ENCODE data around the gene TTLL4.

Gene TTLL4

GRCh38 chr2:218694405-218695145, 16.1 kb upstream of the TTLL4 start:
- Histone ChIP-seq H3K36me3 (ENCODE audit: insufficient read depth, low read depth, low read length) (peaks cover 81% of the 10 kb centered on the region), H3K27ac (ENCODE audit: low read length) (no peak overlapping the region), H3K4me3 (ENCODE audit: low read length) (no peak overlapping the region), H3K27me3 (ENCODE audit: insufficient read depth, low read length) (no peaks in the 10 kb centered on the region), H3K4me1 (ENCODE audit: insufficient read depth, low read length) (no peaks in the 10 kb centered on the region), H3K9me3 (ENCODE audit: insufficient read depth, low read depth, low read length) (no peaks in the 10 kb centered on the region), H3K9ac (ENCODE audit: low read depth, low read length) (no peak overlapping the region)

DNA sequence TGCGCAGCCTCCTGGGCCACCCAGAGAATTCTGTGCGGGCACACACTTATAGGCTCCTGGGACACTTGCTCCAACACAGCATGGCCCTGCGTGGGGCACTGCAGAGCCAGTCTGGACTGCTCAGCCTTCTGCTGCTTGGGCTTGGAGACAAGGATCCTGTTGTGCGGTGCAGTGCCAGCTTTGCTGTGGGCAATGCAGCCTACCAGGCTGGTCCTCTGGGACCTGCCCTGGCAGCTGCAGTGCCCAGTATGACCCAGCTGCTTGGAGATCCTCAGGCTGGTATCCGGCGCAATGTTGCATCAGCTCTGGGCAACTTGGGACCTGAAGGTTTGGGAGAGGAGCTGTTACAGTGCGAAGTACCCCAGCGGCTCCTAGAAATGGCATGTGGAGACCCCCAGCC, 11.8 kb upstream of the TTLL4 start:
- Histone ChIP-seq H3K9ac (ENCODE audit: low read depth, low read length) (no peak overlapping the region), H3K4me1 (ENCODE audit: insufficient read depth, low read length) (no peaks in the 10 kb centered on the region; the same call in 1 of the 2 replicates), H3K27me3 (ENCODE audit: insufficient read depth, low read length) (no peaks in the 10 kb centered on the region), H3K4me3 (ENCODE audit: low read length) (no peak overlapping the region), H3K9me3 (ENCODE audit: insufficient read depth, low read depth, low read length) (no peaks in the 10 kb centered on the region), H3K36me3 (ENCODE audit: insufficient read depth, low read depth, low read length) (peaks cover 63% of the 10 kb centered on the region), H3K27ac (ENCODE audit: low read length) (no peak overlapping the region)

- Histone ChIP-seq H3K27ac (ENCODE audit: low read length) (no peak overlapping the region), H3K27me3 (ENCODE audit: insufficient read depth, low read length) (no peaks in the 10 kb centered on the region), H3K9ac (ENCODE audit: low read depth, low read length) (no peak overlapping the region), H3K9me3 (ENCODE audit: insufficient read depth, low read depth, low read length) (no peaks in the 10 kb centered on the region), H3K4me3 (ENCODE audit: low read length) (no peak overlapping the region), H3K36me3 (ENCODE audit: insufficient read depth, low read depth, low read length) (peaks cover 44% of the 10 kb centered on the region), H3K4me1 (ENCODE audit: insufficient read depth, low read length) (no peaks in the 10 kb centered on the region; the same call in 1 of the 2 replicates)
Observed at GRCh38 chr2:218701806-218702205, 8.8 kb upstream of the TTLL4 start.

DNA sequence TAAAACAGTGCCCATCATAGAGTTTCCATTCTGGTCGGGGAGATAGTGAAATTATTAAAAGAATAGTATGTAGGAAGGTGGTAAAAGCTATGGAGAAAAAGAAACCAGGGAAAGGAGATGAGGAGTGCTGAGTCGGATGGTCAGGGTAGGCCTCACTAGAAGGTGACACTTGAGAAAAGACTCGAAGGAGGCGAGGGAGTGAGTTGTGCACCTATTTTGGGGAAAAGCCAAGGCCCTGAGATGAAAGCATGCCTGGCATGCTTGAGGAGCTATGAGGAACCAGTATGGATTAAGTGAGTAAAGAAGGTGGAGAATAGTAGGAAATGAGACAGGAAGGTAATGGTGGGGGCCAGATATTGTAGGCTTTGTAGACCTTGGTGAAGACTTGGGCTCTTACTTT, 7.3 kb upstream of the TTLL4 start:
- Histone ChIP-seq H3K9me3 (ENCODE audit: insufficient read depth, low read depth, low read length) (no peaks in the 10 kb centered on the region), H3K9ac (ENCODE audit: low read depth, low read length) (no peak overlapping the region), H3K4me1 (ENCODE audit: insufficient read depth, low read length) (no peaks in the 10 kb centered on the region; the same call in 1 of the 2 replicates), H3K27ac (ENCODE audit: low read length) (no peak overlapping the region), H3K4me3 (ENCODE audit: low read length) (no peak overlapping the region), H3K36me3 (ENCODE audit: insufficient read depth, low read depth, low read length) (peaks cover 30% of the 10 kb centered on the region), H3K27me3 (ENCODE audit: insufficient read depth, low read length) (no peaks in the 10 kb centered on the region)

GRCh38 chr2:218708086-218708485, 2.5 kb upstream of the TTLL4 start:
- peaks cover 6% of the 10 kb centered on the region; the same call in 1 of the 2 replicates for H3K36me3 ChIP-seq (ENCODE audit: insufficient read depth, low read depth, low read length)
- H3K4me1 ChIP-seq (ENCODE audit: insufficient read depth, low read length) = no peaks in the 10 kb centered on the region; the same call in 1 of the 2 replicates
- no peaks in the 10 kb centered on the region for H3K9me3 ChIP-seq (ENCODE audit: insufficient read depth, low read depth, low read length)
- no peak overlapping the region for H3K9ac ChIP-seq (ENCODE audit: low read depth, low read length)
- no peak overlapping the region for H3K27ac ChIP-seq (ENCODE audit: low read length)
- H3K4me3 ChIP-seq (ENCODE audit: low read length) = no peak overlapping the region
- H3K27me3 ChIP-seq (ENCODE audit: insufficient read depth, low read length) = no peaks in the 10 kb centered on the region

- Histone ChIP-seq H3K4me1 (ENCODE audit: insufficient read depth, low read length) (no peaks in the 10 kb centered on the region), H3K36me3 (ENCODE audit: insufficient read depth, low read depth, low read length) (peaks cover 17% of the 10 kb centered on the region; the same call in 1 of the 2 replicates), H3K27me3 (ENCODE audit: insufficient read depth, low read length) (no peaks in the 10 kb centered on the region), H3K9ac (ENCODE audit: low read depth, low read length) (no peak overlapping the region), H3K4me3 (ENCODE audit: low read length) (peak overlapping the region; percentile 93; the same call in 1 of the 2 replicates), H3K9me3 (ENCODE audit: insufficient read depth, low read depth, low read length) (no peaks in the 10 kb centered on the region), H3K27ac (ENCODE audit: low read length) (no peak overlapping the region)
Observed at GRCh38 chr2:218709908-218710307, 727 bp upstream of the TTLL4 start.

DNA sequence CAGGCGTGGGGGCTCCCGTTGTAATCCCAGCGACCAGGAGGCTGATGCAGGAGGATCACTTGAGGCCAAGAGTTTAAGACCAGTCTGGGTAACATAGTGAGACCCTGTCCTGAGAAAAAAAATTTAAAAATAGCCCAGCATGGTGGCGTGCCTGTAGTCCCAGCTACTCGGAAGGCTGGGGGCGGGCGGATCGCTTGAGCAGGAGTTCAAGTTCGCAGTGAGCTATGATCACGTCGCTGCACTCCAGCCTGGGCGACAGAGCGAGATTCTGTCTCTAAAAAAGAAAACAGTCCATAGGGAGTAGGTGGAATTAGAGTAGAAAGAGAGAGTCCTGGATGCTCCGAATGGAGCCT, 325 bp upstream of the TTLL4 start:
- H3K4me3 ChIP-seq (ENCODE audit: low read length) = peak overlapping the region; percentile 93; the same call in 1 of the 2 replicates
- peaks cover 21% of the 10 kb centered on the region; the same call in 1 of the 2 replicates for H3K36me3 ChIP-seq (ENCODE audit: insufficient read depth, low read depth, low read length)
- H3K27me3 ChIP-seq (ENCODE audit: insufficient read depth, low read length) = no peaks in the 10 kb centered on the region
- no peak overlapping the region for H3K9ac ChIP-seq (ENCODE audit: low read depth, low read length)
- no peaks in the 10 kb centered on the region for H3K9me3 ChIP-seq (ENCODE audit: insufficient read depth, low read depth, low read length)
- H3K4me1 ChIP-seq (ENCODE audit: insufficient read depth, low read length) = no peaks in the 10 kb centered on the region
- H3K27ac ChIP-seq (ENCODE audit: low read length) = peak overlapping the region; percentile 65

GRCh38 chr2:218711550-218711929, 905 bp downstream of the TTLL4 start:
- no peaks in the 10 kb centered on the region for H3K4me1 ChIP-seq (ENCODE audit: insufficient read depth, low read length)
- peaks cover 31% of the 10 kb centered on the region for H3K36me3 ChIP-seq (ENCODE audit: insufficient read depth, low read depth, low read length)
- peak overlapping the region; percentile 86 for H3K9ac ChIP-seq (ENCODE audit: low read depth, low read length)
- H3K9me3 ChIP-seq (ENCODE audit: insufficient read depth, low read depth, low read length) = no peaks in the 10 kb centered on the region
- H3K27ac ChIP-seq (ENCODE audit: low read length) = no peak overlapping the region
- no peaks in the 10 kb centered on the region for H3K27me3 ChIP-seq (ENCODE audit: insufficient read depth, low read length)
- peak overlapping the region; percentile 93 for H3K4me3 ChIP-seq (ENCODE audit: low read length)

- H3K9ac ChIP-seq (ENCODE audit: low read depth, low read length) = no peak overlapping the region
- H3K4me3 ChIP-seq (ENCODE audit: low read length) = no peak overlapping the region
- peaks cover 41% of the 10 kb centered on the region for H3K36me3 ChIP-seq (ENCODE audit: insufficient read depth, low read depth, low read length)
- no peaks in the 10 kb centered on the region for H3K27me3 ChIP-seq (ENCODE audit: insufficient read depth, low read length)
- no peak overlapping the region for H3K27ac ChIP-seq (ENCODE audit: low read length)
- no peaks in the 10 kb centered on the region; the same call in 1 of the 2 replicates for H3K4me1 ChIP-seq (ENCODE audit: insufficient read depth, low read length)
- H3K9me3 ChIP-seq (ENCODE audit: insufficient read depth, low read depth, low read length) = no peaks in the 10 kb centered on the region
Observed at GRCh38 chr2:218713922-218714321, 3.3 kb downstream of the TTLL4 start.

GRCh38 chr2:218716070-218716469, 5.4 kb downstream of the TTLL4 start:
- Histone ChIP-seq H3K9me3 (ENCODE audit: insufficient read depth, low read depth, low read length) (no peaks in the 10 kb centered on the region), H3K4me1 (ENCODE audit: insufficient read depth, low read length) (peaks cover 10% of the 10 kb centered on the region; the same call in 1 of the 2 replicates), H3K36me3 (ENCODE audit: insufficient read depth, low read depth, low read length) (peaks cover 41% of the 10 kb centered on the region), H3K27ac (ENCODE audit: low read length) (no peak overlapping the region), H3K27me3 (ENCODE audit: insufficient read depth, low read length) (no peaks in the 10 kb centered on the region), H3K4me3 (ENCODE audit: low read length) (no peak overlapping the region), H3K9ac (ENCODE audit: low read depth, low read length) (no peak overlapping the region)

DNA sequence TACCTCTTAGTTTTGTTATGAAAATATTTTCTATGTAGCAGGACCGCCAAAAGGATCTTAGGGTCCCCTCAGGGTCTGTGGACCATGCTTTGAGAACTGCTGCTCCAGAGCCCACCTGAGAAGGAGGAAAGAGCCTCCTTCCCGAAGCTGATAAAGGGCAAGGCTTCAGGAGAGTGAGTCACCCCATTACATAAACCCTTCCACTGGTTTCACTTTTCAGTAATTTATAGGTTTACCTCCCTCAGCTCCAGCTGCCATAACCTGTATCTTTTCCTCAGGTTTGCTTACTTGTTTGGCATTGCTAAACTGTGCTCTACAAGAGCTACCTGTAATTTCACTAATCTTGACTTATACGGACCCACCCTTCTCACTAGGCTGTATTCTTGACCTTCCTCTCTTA, 6.6 kb downstream of the TTLL4 start:
- H3K9ac ChIP-seq (ENCODE audit: low read depth, low read length) = no peak overlapping the region
- no peaks in the 10 kb centered on the region for H3K27me3 ChIP-seq (ENCODE audit: insufficient read depth, low read length)
- H3K27ac ChIP-seq (ENCODE audit: low read length) = no peak overlapping the region
- H3K4me1 ChIP-seq (ENCODE audit: insufficient read depth, low read length) = peaks cover 15% of the 10 kb centered on the region; the same call in 1 of the 2 replicates
- H3K4me3 ChIP-seq (ENCODE audit: low read length) = no peak overlapping the region
- peaks cover 41% of the 10 kb centered on the region for H3K36me3 ChIP-seq (ENCODE audit: insufficient read depth, low read depth, low read length)
- H3K9me3 ChIP-seq (ENCODE audit: insufficient read depth, low read depth, low read length) = no peaks in the 10 kb centered on the region

DNA sequence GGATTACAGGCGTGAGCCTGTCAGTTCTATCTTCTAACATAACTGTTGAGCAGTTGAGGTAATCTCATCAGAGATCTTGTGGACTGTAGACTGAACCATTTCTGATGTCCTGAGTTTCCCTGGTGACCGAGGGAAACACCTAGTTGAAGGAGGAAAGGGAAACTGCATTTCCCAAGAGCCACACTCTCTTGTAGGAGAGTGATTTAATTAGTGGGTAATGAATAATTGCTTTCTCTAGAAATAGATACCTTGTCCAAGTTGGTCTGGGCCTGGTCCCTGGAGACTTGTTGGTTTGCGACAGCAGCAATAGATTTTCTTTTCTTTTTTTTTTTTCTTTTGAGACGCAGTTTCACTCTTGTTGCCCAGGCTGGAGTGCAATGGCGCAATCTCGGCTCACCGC, 7.4 kb downstream of the TTLL4 start:
- H3K36me3 ChIP-seq (ENCODE audit: insufficient read depth, low read depth, low read length) = peaks cover 36% of the 10 kb centered on the region
- peaks cover 21% of the 10 kb centered on the region for H3K4me1 ChIP-seq (ENCODE audit: insufficient read depth, low read length)
- H3K27me3 ChIP-seq (ENCODE audit: insufficient read depth, low read length) = no peaks in the 10 kb centered on the region
- no peak overlapping the region for H3K27ac ChIP-seq (ENCODE audit: low read length)
- H3K9me3 ChIP-seq (ENCODE audit: insufficient read depth, low read depth, low read length) = no peaks in the 10 kb centered on the region
- H3K4me3 ChIP-seq (ENCODE audit: low read length) = no peak overlapping the region
- H3K9ac ChIP-seq (ENCODE audit: low read depth, low read length) = no peak overlapping the region

Data from iPS-20b (cell line).